GM12865 (cell line): Measurements from ENCODE around the gene IFIT5.

Source experiments
- DNase-seq: peaks from one replicate; pipeline ENCODE4 v3.0.0; 2010; ENCODE audit warnings: low read depth
- H3K4me3 ChIP-seq: 2 replicates; pipeline ENCODE4 v1.5.1; 2011; ENCODE audit warnings: mild to moderate bottlenecking, low read depth, low read length, control low read depth
- CTCF ChIP-seq: IDR thresholded peaks from 2 replicates; pipeline ENCODE4 v1.5.1; 2011; ENCODE audit warnings: low read length, control low read depth, low read depth, inconsistent platforms; ENCODE audit not compliant: insufficient read depth; ENCODE audit errors: missing control alignments

The IFIT5 gene

GRCh38 chr10:89373916-89374711 lies 40.3 kb upstream of the IFIT5 start:
- no peak for DNase-seq
- no peak overlapping the region for H3K4me3 ChIP-seq
- no peak for TF ChIP-seq CTCF

DNA sequence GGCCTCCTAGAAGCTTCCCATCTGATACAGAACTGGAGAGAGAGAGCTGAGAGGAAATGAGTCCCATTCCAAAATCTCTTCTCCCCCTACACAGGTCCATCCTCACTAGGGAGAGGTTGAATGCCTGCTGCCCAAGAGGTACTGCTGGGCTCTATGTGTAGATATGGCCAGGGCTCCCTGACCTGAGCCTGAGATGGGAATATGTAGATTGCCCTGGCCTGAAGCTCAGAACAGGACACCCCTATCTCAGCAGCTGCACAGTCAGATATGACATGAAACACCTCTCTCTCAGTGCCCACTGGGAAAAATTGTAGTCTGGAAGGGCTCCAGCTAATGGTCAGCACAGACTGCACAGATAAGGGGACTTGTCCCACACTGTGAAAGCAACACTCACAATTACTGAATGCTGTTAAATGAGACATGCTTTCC lies 39.6 kb upstream of the IFIT5 start:
- no peak for TF ChIP-seq CTCF
- H3K4me3 ChIP-seq, result no peak overlapping the region
- no peak for DNase-seq

DNA sequence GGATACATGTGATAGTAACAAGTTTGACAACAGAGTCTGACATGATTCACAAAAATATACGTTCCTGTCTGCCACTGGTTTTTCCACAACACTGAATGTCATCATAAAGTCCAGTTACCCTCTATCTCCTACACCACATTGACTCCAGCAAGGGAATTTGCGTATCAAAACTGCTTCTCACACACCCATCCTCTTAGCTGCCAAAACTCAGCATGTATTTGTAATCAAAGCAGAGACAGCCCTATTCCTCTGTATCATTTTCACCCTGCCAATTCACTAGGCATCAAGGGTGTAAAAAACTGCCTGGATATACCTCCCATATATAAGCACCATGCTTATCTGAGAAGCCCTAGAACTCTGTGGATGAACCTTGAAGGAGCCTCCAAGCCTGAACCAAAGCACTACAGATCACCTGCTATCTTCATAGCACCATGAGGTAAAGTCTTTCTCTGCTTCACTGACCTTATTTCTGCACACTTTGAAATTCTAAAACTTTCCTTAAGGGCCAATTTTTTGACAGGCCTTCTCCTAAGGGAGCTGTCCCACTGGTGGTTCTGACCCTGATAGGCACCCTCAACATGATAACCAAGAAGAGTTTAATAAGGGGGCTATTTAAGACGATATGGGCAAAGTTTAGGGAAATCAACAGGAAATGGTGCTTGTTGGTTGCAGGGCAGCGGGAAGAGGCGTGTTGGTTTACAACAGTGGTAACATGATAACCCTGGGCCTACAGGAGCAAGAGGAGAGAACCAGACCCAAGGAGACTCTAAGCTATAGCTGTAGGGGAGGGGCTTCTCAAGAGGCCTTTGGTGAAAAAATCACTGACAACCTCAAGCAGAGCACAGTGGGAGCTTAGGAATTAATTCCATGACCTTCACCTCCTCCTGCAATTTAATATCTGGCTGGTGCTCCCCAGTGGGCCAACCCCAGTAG lies 36.4 kb upstream of the IFIT5 start, which contains the start of gene IFIT1B:
IFIT1B (plus strand) TSS at position 352 of the 933 bp plus-strand sequence; CDS start at position 432, 80 bp downstream.
- no peak for TF ChIP-seq CTCF
- no peak within 1 kb of the TSS for H3K4me3 ChIP-seq
- no peak for DNase-seq

DNA sequence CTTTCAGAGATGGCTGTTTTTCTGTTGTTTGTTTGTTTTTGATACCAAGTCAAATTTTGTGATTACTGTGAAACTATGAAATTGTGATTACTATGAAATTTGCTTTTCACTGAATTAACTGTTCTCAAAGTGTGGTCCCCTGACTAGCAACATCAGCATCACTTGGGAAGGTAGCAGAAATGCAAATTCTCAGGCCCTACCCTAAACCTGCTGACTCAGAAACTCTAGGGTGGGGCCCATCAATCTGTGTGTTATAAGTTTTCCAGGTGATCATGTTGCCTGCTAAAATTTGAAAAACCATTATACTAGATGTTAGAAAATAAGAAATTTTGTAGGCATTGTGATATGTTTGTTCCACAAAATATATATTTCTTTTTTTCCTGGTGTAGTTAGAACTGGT lies 35.3 kb upstream of the IFIT5 start:
- H3K4me3 ChIP-seq, result no peak overlapping the region
- no peak for TF ChIP-seq CTCF
- DNase-seq, result no peak

DNA sequence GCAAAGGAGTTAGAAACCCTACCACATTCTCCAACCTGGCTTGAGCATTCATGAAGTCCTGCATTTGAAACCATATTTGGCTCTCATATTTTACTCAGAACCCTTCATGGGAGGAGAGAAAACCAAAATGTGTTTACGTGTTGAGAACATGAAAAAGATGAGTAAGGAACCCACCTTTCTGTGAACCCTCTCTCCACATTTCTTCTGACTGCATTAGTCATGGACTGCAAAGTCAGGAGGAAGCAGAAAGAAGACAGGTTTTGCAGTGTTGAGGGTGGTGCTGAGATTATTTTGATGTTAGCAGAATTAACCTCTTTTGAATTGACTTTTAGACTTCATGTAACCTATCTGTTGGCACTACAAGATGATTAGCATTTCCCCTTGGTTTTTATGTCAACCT lies 31.6 kb upstream of the IFIT5 start:
- DNase-seq, result no peak
- H3K4me3 ChIP-seq, result no peak overlapping the region
- no peak for TF ChIP-seq CTCF

DNA sequence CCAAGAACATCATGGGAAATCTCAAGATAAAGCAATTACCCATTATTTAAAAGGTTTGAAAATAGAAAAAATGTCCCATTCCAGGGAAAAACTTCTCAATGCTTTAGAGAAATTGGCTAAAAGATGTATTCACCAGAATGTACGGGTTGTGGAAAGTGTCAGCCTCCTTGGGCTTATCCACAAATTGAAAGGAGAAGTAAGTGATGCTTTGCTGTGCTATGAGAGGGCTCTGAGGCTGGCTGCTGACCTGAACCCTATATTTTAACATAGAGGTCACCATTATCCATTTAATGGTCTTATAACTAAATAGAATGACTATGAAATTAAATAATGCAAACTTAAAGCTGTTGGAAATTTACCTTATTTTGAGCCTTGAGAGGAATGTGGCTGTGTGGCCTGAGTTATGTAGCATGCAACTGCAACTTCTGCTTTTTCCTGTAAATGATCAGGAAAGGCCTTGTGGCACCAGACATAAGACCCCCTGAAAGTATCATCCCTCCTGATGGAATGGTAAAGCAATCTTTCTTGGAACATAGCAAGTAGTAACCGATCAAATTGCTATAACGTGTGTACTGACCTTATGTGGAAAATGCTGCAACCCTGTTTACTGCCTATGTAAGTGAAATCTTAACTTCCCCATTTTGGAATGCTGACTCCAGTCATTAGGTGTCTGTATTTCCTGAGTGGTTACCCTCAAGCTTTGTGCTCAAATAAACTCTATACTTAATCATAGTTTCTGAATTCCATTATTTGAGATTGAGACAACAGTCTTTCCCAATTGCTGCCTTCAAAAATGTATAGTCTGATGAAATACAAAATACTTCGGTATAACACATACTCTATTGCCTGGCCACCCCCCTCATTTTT lies 29.7 kb upstream of the IFIT5 start:
- no peak for TF ChIP-seq CTCF
- H3K4me3 ChIP-seq, result no peak overlapping the region
- DNase-seq, result no peak
